GM21619 (cell line): Measurements from ENCODE around the gene MYOM3.

Source experiments
- ATAC-seq: cut with Tn5 transposase; IDR thresholded peaks from one replicate; pipeline ENCODE4 v1.9.1; 2021; ENCODE audit not compliant: unreplicated experiment

The MYOM3 gene

GRCh38 chr1:24097663-24098062 is 14.3 kb downstream of the MYOM3 start:
- no peak for ATAC-seq

GRCh38 chr1:24096739-24097103 is 15.2 kb downstream of the MYOM3 start:
- no peak for ATAC-seq

GRCh38 chr1:24096009-24096738 is 15.8 kb downstream of the MYOM3 start:
- ATAC-seq = no peak

- ATAC-seq = no peak
These were observed 16.6 kb downstream of the MYOM3 start for GRCh38 chr1:24095140-24095859.

DNA sequence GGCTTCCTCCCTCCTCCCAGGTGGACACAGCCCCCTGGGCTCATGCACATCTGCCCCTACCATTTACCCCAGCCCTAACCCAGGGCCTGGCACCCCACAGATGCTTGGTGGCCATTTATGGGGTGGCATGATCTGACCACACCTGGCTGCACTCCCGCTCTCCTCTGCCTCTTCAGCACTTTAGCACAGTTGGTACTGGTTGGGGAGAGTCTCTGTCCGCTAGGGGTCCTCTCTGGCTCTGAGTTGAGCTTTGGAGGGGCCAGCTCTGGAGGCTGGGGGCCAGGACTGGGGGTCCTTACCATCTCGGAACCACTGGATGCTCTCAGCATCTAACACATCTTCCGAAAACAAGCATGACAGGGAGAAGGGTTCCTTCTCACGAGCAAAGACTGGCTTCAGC is 17.4 kb downstream of the MYOM3 start:
- no peak for ATAC-seq

GRCh38 chr1:24093732-24094131 is 18.2 kb downstream of the MYOM3 start:
- no peak for ATAC-seq

DNA sequence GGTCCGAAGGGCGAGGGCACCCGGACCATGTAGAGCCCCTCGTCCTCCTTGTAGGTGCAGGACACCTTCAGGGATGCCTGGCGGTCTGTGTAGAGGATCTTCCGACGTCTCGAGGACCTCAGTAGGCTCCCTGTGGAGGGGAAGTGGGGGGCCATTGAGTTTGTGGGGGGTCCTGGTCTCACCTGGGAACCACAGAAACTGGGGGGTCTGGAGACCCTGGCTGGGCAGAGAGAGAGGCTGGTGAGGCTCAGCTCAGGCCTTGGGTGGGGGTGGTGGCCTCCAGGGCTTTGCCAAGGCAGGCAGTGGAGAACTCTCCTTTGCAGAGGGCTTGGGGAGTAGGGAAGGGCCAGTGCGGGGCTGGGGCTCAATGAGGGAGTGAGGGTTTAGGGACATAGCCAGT is 19.0 kb downstream of the MYOM3 start:
- no peak for ATAC-seq

DNA sequence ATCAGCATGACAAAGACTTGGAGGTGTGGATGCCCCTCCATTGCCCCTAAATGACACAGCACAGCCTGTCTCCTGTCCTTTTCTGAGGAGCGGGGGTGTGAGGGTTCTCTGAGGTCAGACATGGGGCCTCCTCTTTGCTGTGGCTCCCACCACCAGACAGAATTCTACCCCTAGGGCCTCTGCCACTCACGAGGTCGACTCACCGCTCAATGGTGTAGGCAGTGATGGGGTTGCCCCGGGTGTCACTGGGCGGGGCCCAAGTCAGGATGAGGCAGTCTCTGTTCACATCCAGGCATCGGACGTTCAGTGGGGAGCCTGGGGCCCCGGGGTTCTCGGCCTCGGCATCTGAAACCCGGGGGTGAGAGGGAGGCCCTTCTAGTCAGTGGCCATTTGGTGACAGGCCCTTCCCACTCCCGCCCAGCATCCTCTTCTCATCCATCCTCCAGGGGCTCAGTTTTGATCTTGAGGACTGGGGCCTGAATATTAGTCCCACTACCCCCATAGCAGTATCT is 19.9 kb downstream of the MYOM3 start:
- no peak for ATAC-seq

DNA sequence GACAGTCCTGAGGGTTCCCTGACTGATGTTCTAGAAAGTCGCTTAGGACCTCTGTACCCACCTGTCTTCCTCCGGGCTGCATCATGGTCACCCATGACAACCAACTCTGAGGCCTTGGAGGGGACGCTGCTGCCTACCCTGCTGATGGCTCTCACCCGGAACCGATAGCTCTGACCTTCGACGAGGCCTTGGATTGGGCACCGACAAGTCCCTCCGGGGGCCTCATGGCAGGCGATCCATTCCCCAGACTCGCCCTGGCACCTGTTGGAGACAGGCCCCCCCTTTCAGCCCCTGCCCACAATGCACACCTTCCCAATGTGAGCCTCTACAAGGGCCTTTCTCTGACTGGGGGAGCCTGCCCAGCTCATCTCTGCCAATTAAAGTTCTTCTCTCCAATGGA is 21.2 kb downstream of the MYOM3 start:
- ATAC-seq = no peak

GRCh38 chr1:24089743-24090555 is 22.0 kb downstream of the MYOM3 start:
- ATAC-seq = no peak

DNA sequence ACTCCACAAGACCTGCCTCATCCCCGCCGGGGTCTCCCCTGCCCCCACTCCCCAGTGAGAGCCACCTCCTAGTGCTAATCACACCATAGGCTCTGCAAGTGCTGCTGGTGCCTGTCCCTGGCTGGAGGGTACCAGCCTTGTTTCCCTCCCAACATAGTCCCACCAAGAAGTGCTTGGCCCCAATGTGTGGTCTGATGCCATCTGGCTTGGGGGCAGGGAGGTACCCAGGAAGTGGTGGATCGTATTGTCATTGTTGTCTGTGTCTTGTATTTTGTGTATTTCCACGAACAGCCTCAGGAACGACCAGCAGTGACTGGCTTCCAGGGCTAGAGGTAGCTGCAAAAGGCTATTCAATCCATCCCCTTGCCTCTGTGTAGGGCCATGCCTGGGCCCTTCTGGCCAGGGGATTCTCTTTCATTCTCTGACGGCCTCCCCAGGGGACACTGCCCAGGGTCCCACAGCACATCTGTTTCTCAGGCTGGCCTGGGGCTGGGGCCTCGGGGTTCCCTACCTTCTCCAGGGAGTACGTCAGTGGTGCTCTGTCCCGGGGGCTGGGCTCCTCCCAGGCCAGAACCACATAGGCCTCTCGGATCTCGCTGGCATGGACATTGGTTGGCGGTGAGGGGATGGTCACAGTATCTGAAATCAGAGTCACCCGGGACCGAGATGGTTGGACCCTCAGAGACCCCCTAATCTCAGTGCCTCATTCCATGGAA is 22.8 kb downstream of the MYOM3 start:
- no peak for ATAC-seq

DNA sequence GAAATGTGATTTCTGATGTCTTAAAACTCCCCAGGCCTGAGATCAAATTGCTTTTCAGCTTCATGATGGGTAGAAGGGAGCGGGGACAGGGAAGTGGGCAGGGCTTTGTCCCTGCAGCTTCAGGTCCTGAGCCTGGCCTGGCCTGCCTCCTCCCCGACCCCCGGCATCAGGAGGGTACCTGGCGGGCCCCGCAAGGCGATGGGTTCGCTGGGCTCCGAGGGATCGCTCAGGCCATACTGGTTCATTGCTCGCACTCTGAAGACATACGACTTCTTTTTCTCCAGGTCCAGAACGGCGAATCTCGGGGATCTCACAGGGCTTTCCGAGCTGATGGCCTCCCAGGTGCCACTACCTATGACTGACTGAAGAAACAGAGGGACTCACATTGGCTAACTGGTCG is 25.5 kb downstream of the MYOM3 start:
- no peak for ATAC-seq

GRCh38 chr1:24085546-24085945 is 26.4 kb downstream of the MYOM3 start:
- ATAC-seq = no peak

GRCh38 chr1:24085007-24085406 is 26.9 kb downstream of the MYOM3 start:
- ATAC-seq = no peak

DNA sequence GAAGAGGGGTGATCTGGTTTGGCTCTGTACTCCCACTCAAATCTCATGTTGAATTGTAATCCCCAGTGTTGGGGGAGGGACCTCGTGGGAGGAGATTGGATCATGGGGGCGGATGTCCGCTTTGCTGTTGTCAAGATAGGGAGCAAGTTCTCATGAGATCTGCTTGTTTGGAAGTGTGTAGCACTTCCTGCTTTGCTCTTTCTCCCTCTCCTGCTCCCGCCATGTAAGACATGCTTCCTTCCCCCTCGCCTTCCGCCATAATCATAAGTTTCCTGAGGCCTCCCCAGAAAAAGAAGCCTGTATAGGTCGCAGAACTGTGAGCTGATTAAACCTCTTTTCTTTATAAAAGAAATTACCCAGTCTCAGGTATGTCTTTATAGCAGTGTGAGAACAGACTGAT is 27.9 kb downstream of the MYOM3 start:
- no peak for ATAC-seq

GRCh38 chr1:24082372-24082771 is 29.6 kb downstream of the MYOM3 start:
- ATAC-seq = no peak

- no peak for ATAC-seq
These were observed 30.7 kb downstream of the MYOM3 start for GRCh38 chr1:24081190-24081589.

DNA sequence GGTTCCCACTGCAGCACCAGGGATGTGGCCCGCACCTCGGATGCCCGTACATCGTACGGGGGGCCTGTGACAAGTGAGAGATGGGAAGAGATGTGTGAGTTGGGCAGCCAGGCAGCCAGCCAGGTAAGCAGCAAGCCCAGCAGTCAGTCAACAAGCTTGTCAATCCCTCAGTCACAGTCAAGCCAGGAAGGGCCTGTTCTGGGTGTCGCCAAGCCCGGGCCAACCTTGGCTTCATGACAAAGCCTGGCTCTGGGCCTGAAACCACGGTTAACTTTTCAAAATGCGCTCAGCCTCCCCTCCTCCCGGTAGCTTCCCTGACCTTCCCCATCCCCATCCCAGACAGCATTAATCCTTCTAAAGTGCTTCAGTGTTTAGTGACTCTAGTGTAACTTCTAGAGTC is 31.8 kb downstream of the MYOM3 start:
- no peak for ATAC-seq

GRCh38 chr1:24077278-24077978 is 34.5 kb downstream of the MYOM3 start:
- no peak for ATAC-seq

GRCh38 chr1:24075946-24076345 is 36.0 kb downstream of the MYOM3 start:
- ATAC-seq = no peak

GRCh38 chr1:24075590-24075854 is 36.4 kb downstream of the MYOM3 start:
- ATAC-seq = no peak
